HG03097 (cell line): ENCODE results near the gene PUSL1.

ENCODE experiments used
- ATAC-seq: cut with Tn5 transposase; IDR thresholded peaks from one replicate; pipeline ENCODE4 v1.9.1; 2021; ENCODE audit not compliant: unreplicated experiment, low FRiP score

PUSL1 gene

GRCh38 chr1:1278620-1279019 is 29.8 kb upstream of the PUSL1 start:
- no peak for ATAC-seq

GRCh38 chr1:1279028-1279427 is 29.4 kb upstream of the PUSL1 start:
- no peak for ATAC-seq

- ATAC-seq, result no peak
These were observed 27.5 kb upstream of the PUSL1 start for GRCh38 chr1:1280782-1281481.

GRCh38 chr1:1281533-1282321 is 26.7 kb upstream of the PUSL1 start:
- no peak for ATAC-seq

GRCh38 chr1:1282998-1283397 is 25.4 kb upstream of the PUSL1 start:
- no peak for ATAC-seq

GRCh38 chr1:1283821-1284220 is 24.6 kb upstream of the PUSL1 start:
- no peak for ATAC-seq

- ATAC-seq, result no peak
These were observed 23.9 kb upstream of the PUSL1 start for GRCh38 chr1:1284221-1285101.

- ATAC-seq, result no peak
These were observed 23.3 kb upstream of the PUSL1 start for GRCh38 chr1:1285102-1285571.

GRCh38 chr1:1285611-1286311 is 22.6 kb upstream of the PUSL1 start:
- ATAC-seq, result no peak

GRCh38 chr1:1286313-1287261 is 21.8 kb upstream of the PUSL1 start:
- ATAC-seq, result no peak

GRCh38 chr1:1287288-1288110 is 20.9 kb upstream of the PUSL1 start:
- no peak for ATAC-seq

- ATAC-seq, result no peak
These were observed 18.1 kb upstream of the PUSL1 start for GRCh38 chr1:1290238-1290731.

- ATAC-seq, result no peak
These were observed 17.3 kb upstream of the PUSL1 start for GRCh38 chr1:1291023-1291528.

GRCh38 chr1:1291548-1292441 is 16.6 kb upstream of the PUSL1 start:
- ATAC-seq, result no peak

- no peak for ATAC-seq
These were observed 16.0 kb upstream of the PUSL1 start for GRCh38 chr1:1292442-1292779.

- ATAC-seq, result no peak
These were observed 15.5 kb upstream of the PUSL1 start for GRCh38 chr1:1292851-1293250.
